ENCODE data around the gene MARCKS.

The MARCKS gene, protein sequence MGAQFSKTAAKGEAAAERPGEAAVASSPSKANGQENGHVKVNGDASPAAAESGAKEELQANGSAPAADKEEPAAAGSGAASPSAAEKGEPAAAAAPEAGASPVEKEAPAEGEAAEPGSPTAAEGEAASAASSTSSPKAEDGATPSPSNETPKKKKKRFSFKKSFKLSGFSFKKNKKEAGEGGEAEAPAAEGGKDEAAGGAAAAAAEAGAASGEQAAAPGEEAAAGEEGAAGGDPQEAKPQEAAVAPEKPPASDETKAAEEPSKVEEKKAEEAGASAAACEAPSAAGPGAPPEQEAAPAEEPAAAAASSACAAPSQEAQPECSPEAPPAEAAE

DNA sequence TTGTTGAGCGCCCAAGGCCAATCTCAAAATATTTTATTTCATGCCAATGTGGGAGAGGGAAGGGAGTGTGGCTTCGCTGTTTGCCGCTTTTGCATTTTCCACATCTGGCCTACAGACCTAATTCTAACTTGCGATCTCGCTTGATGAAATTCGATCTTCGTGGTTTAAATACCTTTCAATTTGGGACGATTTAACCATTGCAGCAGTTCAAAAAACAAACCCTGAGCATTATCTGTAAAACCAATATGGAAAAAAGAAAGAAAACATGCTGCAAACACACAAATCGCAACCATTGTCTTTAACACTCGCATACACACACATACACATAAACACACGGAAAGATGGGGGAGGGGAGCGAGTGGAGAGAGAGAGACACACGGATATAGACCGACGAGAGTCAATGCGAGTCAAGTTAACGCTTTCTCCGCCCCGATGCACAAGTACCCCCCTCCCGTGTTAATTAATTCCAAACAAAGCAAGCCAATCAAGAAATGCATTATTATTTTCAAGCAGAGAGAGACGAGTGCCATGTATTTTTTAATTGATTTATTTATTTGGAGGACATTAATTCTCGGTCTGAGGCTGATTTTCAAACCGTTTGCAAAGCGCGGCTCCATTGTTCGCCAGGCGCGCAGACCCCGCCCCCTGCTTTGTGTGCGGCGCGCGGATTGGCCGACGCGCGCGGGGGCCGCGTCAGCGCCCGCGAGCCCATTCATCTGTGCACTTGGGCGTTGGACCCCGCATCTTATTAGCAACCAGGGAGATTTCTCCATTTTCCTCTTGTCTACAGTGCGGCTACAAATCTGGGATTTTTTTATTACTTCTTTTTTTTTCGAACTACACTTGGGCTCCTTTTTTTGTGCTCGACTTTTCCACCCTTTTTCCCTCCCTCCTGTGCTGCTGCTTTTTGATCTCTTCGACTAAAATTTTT, at the start of gene MARCKS:
MARCKS (plus strand) TSS at position 721 of the 931 bp plus-strand sequence. CDS start 401 bp downstream, outside the sequence.
- DNase-seq (ENCODE audit: low spot score), result peak; percentile 91

GRCh38 chr6:113809826-113810225, 47.3 kb upstream of the MARCKS start:
- DNase-seq (ENCODE audit: low spot score), result no peak

GRCh38 chr6:113813142-113813541, 44.0 kb upstream of the MARCKS start:
- peak; percentile 73 for DNase-seq (ENCODE audit: low spot score)

DNA sequence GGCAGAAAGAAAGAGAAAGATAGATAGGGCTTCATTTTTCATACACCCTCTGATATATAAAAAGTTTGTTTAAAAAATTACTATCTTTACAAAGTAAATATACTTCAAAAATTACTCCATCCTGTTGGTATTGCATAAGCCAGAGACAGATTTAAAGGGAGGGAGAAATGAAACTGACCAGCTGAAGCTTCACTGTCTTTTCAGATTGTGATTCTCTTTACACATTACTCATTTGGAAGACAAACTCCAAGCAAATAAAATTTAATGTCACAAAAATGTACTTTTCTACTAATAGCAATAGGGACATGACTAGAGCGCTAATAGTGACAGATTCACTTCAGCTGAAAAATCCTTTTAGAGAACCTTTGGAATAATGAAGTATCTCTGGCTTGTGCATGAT, 38.6 kb upstream of the MARCKS start:
- DNase-seq (ENCODE audit: low spot score), result no peak

DNA sequence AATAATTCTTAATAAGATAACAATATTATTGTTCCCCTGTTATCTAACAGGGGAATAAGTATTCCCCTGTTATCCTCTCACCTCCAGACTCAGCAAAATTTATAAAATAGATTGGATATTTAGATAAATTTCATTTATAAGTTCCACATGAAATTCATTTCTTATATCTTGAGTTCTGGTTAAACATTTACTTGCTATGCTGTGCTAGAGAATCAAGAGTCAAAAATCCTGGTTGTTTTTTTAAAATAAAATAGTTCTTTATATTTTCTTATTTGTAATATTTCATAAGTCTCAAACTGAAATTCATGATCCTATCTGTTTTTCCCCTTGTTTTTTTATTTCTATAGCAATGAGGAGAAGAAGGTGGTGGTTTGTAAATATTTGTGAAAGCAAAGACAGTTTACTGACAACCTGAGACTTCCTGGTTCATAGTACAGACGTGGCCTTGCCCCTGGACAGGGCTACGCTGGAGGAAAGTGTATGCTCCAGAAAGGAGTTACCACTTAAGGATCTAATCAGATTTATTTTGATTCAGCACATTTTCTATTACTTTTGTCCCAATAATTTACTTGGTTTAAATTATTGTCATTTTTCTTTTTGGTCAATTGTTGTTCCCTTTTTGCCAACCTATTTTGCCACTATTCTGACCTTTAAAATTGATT, 37.8 kb upstream of the MARCKS start:
- DNase-seq (ENCODE audit: low spot score), result no peak

DNA sequence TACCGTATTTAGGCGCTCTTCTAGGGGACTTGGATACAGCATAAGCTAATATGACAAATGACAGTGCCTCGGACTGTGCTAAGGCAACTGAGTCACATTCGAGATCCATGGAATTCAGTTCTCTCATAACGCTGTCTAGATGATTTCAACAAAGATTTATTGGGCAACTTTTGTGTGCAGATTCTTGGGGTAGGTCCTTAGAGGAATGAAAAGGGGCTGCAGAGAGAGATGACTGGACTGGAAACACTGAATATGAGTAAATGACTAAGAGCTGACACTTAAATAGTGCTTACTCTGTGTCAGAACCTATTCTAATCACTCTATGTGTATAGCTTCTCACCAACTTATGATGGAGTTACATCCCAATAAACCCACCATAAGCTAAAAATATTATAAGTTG, 36.4 kb upstream of the MARCKS start:
- no peak for DNase-seq (ENCODE audit: low spot score)

DNA sequence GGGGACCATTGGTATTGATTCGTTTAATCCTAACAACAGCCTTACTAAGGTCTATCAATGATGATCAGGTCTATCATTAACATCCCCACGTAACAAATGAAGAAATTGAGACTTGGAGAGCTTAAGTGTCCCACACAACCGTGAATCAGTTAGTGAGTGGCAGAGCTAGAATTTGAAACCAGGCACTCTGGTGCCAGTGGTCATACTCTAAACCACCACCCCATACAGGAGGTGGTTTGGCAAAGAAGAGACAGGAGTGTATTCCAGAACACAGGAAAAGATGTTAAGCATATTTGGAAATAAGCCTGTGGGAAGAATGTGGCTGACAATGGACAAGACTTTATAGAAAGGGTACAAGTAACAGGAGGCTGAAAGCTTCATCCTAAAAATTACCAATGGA, 35.7 kb upstream of the MARCKS start:
- no peak for DNase-seq (ENCODE audit: low spot score)

DNA sequence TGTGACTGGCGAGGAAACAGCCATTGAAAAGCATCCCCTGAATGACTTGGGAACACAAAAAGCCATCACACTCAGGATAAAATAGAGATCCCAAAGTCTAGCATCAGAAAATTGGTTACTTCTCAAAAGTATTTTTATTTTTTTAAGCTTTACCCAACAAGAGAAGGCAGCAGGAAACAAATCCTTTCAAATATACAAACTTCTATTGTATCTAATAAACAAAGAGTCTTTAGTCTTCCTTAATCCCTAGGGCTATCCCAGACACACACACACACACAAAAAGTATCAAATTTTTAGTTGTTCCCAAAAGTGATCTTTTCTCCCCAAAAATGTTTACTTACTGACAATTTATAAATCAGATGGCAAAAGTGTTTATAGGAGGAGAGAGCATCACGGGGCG, 33.2 kb upstream of the MARCKS start:
- no peak for DNase-seq (ENCODE audit: low spot score)

- DNase-seq (ENCODE audit: low spot score), result no peak
Observed at GRCh38 chr6:113824411-113824810, 32.7 kb upstream of the MARCKS start.

DNA sequence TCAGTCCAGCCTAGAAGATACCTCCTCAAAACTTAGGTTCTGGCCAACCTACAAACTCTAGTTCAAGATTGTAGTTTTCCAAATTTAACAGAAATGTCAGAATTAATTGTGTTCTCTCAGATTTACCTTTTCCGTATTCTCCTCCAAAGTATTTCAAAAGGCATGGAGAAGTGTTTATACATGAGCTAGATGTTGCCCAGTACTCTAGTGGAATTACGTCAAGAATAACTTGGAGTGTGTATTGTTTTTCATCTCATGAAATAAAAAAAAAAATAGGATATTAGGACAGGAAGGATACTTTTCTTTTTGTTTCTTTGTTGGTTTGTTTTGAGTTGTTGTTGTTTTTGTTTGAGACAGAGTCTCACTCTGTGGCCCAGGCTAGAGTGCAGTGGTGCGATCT, 32.3 kb upstream of the MARCKS start:
- no peak for DNase-seq (ENCODE audit: low spot score)

GRCh38 chr6:113825781-113826180, 31.4 kb upstream of the MARCKS start:
- peak; percentile 74 for DNase-seq (ENCODE audit: low spot score)

- DNase-seq (ENCODE audit: low spot score), result no peak
Observed at GRCh38 chr6:113828984-113829695, 28.0 kb upstream of the MARCKS start.

DNA sequence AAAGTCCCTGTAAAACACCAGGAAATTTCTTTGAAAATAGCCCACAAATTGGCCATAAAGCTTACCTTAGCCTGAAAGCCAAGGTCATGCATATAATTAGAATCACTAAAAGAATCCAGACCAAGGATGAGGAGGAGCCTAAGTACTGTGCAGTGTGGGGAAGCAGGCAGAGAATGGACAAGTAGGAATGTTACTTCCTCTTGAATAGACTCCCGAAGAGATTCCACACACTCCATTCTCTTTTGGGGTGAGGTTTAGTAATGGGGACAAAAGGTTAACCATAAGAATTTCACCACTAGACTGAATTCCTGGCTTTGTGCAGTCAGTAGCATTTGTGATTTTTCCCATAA, 27.5 kb upstream of the MARCKS start:
- peak; percentile 58 for DNase-seq (ENCODE audit: low spot score)

- no peak for DNase-seq (ENCODE audit: low spot score)
Observed at GRCh38 chr6:113830140-113830539, 27.0 kb upstream of the MARCKS start.

GRCh38 chr6:113833537-113833936, 23.6 kb upstream of the MARCKS start:
- DNase-seq (ENCODE audit: low spot score), result peak; percentile 32

- no peak for DNase-seq (ENCODE audit: low spot score)
Observed at GRCh38 chr6:113837170-113837569, 20.0 kb upstream of the MARCKS start.

DNA sequence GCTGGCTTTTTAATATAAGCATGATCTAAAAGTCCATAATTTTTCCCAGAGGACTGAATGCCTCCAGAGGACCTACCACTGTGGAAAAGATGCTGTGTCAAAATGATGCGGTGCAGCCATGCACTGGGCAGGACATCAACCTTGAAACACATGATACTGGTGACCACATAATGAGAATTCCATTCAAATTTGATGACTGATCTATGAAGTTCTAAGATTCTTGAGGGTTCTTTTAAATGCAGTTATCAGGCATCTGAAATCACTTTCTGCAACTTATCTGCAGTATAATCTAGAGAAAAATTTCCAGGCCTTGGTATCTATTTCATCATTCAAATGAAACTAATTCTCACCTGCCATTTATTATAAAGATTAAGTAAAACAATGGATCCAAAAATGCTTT, 15.0 kb upstream of the MARCKS start:
- DNase-seq (ENCODE audit: low spot score), result peak; percentile 48

DNA sequence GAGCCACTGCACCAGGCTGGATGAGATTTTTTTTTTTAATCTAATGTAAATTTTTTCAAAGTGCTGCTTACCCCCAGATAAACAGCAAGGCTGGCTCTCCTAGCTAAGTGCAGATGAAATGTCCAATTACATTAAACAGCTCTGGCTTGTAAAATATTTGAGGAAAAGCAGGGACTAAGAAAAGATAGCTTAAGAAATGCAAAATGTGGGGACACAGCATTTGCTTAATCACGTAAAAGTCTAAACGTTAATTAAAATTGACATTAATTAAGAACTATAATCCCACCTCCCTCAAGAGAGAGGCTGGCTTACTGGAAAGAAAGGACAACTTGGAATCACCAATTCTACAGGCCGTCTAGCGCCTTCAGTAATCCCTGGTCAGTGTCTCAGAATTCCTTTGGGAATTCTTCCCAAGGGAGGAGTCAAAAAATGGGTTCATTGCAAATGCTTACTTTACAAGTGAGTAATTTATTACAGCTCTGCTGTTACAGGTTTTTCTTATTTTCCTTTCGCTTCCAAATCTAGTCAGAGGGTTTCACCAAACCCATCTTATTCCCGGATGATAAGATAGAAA, 13.6 kb upstream of the MARCKS start:
- DNase-seq (ENCODE audit: low spot score), result no peak

DNA sequence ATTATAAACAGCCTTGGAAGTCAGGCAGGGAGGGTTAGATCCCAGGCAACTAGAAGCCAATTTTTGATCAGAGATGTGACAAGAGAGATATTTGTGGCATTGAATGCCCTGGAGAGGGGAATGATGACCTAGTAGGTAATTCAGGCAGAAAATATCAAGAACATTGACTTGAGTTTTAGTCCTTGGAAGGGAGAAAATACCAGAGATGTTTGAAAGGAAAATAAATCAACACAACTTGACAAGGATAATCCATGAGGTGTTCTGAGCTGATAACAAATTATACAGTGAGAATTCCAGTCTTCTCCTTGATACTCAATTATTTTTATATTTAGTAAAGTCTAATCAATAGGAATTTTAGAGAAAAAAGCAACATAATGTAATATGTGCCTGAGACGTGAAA, 10.6 kb upstream of the MARCKS start:
- no peak for DNase-seq (ENCODE audit: low spot score)

DNA sequence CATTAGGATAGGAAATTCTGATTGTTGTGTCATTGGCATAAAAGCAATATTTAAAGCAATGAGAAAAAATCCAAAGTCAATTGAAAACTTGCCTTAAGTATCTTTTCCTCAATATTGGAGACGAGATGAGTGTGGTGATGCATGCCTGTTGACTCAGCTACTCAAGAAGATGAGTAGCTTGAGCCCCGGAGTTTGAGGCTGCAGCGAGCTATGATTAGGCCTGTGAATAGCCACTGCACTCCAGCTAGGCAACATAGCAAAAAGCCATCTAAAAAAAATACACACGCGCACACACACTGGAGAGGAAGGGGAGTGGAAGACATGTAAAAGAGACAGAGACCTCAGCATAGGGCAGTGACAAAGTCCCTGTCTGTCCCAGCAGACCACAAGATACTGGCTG, 9.7 kb upstream of the MARCKS start:
- no peak for DNase-seq (ENCODE audit: low spot score)

- no peak for DNase-seq (ENCODE audit: low spot score)
Observed at GRCh38 chr6:113848280-113848679, 8.9 kb upstream of the MARCKS start.

GRCh38 chr6:113848811-113849210, 8.3 kb upstream of the MARCKS start:
- DNase-seq (ENCODE audit: low spot score), result no peak
